Measurements from ENCODE around the gene LCOR. TPM values are rescaled to one million over a fixed set of nuclear protein-coding genes. Genes with fewer than 3 reads are reported as not detected.

Gene LCOR
- total RNA-seq, 1 donor, result 29.9 TPM

DNA sequence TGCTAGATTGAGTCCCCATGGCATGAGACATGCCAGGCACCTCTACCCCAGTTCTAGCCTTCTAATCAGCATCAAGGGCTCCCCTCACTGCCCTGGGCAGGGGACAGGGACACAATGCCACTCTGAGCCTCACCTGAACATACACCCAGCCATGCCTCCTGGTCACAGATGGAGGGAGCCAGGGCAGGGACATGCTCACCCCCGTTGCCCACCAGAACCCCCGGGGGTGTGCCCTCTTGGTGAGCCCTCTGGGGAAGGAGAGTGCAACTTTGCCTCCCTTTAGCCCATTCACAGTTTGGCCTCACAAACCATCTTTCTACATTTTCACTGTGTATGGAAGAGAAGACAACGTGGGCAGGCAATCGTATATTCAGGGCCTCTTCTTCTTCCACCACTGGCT is 167.2 kb downstream of the LCOR start:
- DNase-seq (ENCODE audit: low read depth), result no peak
- no peak overlapping the region for H3K4me3 ChIP-seq (ENCODE audit: low read depth, low read length)
- TF ChIP-seq, protein P1, sequence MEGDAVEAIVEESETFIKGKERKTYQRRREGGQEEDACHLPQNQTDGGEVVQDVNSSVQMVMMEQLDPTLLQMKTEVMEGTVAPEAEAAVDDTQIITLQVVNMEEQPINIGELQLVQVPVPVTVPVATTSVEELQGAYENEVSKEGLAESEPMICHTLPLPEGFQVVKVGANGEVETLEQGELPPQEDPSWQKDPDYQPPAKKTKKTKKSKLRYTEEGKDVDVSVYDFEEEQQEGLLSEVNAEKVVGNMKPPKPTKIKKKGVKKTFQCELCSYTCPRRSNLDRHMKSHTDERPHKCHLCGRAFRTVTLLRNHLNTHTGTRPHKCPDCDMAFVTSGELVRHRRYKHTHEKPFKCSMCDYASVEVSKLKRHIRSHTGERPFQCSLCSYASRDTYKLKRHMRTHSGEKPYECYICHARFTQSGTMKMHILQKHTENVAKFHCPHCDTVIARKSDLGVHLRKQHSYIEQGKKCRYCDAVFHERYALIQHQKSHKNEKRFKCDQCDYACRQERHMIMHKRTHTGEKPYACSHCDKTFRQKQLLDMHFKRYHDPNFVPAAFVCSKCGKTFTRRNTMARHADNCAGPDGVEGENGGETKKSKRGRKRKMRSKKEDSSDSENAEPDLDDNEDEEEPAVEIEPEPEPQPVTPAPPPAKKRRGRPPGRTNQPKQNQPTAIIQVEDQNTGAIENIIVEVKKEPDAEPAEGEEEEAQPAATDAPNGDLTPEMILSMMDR (IDR thresholded peaks at IDR 0.05; ENCODE audit: insufficient read depth, low read length), result no peak

DNA sequence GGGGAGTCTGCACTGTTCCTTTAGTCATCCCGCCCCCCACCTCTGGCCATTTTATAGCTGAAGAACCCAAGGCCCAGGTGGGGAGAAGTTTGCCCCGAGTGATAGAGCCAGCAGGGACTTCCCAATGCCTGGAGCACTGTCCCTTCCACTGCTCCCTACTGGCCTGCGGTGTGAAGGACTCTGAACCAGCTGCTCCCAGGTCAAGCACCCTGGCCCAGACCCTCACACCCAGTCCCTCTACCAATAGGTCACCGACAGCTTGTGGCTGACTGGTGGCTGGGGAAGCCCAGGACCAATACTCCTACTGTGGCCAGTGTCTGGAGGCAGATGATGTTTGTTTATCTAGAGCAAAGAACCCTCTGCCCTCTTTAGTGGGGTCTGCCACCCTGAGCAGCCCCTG is 167.9 kb downstream of the LCOR start:
- TF ChIP-seq, protein P1 (IDR thresholded peaks at IDR 0.05; ENCODE audit: insufficient read depth, low read length), result no peak
- H3K4me3 ChIP-seq (ENCODE audit: low read depth, low read length), result no peak overlapping the region
- DNase-seq (ENCODE audit: low read depth), result no peak

DNA sequence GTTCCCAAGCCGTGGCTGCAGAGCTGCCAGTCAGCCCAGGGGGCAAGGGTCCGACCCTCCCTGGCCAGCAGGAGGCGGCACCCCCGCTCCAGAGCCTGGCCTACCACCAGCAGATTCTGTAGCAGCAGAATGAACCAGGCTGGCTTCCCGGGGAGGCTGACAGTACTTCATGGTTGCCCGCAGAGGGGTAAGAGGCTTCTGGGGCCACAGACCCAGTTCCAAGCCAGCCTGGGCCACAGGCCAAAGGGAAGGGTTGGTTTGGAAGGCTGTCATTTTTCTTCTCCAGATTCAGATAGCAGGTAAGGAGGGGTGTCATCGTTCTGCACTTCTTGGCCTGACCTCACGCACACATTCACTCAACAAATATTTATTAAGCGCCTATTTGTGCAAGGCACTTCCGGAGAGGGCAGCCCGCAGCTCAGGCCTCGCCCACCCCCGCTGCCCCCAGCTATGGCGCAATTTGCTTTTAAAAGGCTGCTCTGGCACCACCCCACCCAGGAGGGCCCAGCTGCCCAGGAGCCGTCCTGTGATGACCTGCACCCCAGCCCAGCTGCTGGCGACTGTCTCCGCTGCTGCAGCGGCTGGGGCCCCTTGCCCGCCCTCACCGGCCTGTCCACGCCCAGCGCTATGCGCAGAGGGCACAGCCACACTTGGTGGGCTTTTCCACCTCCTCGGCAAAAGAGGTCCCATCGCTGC is 168.5 kb downstream of the LCOR start:
- no peak overlapping the region for H3K4me3 ChIP-seq (ENCODE audit: low read depth, low read length)
- TF ChIP-seq, protein P1 (IDR thresholded peaks at IDR 0.05; ENCODE audit: insufficient read depth, low read length), result no peak
- DNase-seq (ENCODE audit: low read depth), result no peak

DNA sequence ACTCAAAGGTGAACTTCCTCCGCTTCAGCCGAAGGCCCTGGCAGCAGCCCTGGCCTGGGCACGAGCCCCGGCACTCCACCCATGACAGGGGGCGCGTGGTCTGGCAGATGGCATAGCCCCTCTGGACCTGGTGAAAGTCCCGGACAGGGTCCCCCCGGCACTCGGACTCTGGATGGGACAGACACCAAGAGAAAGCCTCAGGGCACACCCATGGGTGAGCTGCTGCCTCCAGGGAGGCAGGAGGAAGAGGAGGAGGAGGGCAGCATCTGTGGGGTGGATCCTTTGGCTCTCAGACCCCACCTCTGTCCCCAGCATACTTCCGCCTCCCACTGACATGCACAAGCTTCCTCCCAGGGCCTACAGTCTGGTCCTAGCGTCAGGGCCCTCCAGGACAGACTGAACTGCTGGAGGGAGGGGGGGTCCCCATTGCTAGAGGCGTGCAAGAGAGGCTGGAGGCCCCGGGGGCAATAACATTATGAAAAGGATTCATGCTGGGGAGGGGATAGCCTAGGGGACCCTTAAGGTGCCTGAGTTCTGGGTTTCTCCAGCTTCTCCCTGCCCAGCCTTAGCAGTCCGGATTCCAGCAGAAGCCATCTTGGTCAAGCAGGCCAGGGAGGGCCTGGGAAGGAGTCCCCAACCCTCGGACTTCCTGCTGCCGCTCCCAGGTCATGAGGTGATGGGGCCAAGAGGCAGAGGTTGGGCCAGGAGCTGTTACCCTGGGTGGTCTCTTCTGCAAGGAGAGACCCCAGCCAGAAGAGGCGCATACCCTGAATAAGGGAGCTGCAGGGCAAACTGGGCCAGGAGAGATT is 169.3 kb downstream of the LCOR start:
- TF ChIP-seq, protein P1 (IDR thresholded peaks at IDR 0.05; ENCODE audit: insufficient read depth, low read length), result no peak
- no peak overlapping the region for H3K4me3 ChIP-seq (ENCODE audit: low read depth, low read length)
- no peak for DNase-seq (ENCODE audit: low read depth)

DNA sequence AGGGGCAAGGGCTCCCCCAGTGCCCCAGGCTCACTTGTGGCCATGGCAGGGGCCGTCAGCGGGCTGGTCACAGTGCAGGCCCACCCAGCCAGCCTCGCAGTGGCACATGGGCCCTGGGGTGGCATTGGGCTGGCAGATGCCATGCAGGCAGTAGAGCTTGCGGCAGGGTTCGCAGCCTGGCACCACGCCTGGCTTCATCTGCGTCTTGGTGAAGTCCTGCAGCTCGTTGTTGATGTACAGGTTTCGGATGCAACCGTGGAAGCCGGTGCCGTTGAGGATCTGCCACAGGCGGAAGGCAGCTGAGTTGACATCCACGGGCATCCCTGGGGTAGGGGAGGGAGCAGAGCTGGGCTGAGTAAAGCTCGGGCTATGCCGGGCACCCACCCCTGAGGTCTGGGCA is 170.6 kb downstream of the LCOR start:
- TF ChIP-seq, protein P1 (IDR thresholded peaks at IDR 0.05; ENCODE audit: insufficient read depth, low read length), result no peak
- no peak for DNase-seq (ENCODE audit: low read depth)
- H3K4me3 ChIP-seq (ENCODE audit: low read depth, low read length), result no peak overlapping the region

DNA sequence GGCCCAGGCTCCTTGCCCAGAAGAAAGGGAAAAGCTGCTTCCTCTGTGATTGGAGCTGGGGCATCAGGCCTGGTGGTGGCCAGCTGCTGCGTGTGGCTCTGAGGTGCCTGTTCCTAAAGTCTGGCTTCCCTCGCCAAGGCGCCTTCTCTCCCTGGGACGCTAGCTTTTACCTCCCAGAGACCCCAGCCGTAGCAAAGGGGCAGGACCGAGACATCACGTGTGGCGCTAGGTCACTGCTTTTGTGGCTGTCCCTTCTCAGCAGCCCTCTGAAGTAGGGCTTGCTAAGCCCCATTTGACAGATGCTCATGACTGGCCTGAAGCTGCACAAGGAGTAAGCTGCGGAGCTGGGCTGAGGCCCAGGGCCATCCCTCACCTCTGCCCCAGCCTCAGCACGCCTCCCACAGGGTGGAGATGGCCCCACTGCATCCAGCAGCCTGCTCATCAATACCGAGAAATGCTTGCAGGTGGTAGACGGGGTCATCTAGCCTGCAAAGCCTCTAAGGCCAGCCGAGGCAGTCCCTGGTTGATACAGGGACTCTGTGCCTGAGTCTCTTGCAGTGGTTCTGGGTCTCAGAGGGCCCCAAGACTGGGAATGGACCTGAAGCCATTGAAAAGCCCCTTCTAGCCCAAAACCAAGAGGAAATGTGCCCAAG is 171.2 kb downstream of the LCOR start:
- TF ChIP-seq, protein P1 (IDR thresholded peaks at IDR 0.05; ENCODE audit: insufficient read depth, low read length), result no peak
- DNase-seq (ENCODE audit: low read depth), result no peak
- no peak overlapping the region for H3K4me3 ChIP-seq (ENCODE audit: low read depth, low read length)
